ENCODE measurements around the gene SPRR1A. TPM values are rescaled to one million over a fixed set of nuclear protein-coding genes. Genes with fewer than 3 reads are reported as not detected.

Gene SPRR1A
- total and polyA plus RNA-seq, 2 experiments from 2014 or later = not detected

- H3K4me2 ChIP-seq = no peak overlapping the region
- no peak overlapping the region for H3K4me3 ChIP-seq
- H3K36me3 ChIP-seq (replicated peaks; ENCODE audit: insufficient read depth, low read depth) = no peaks in the 10 kb centered on the region
- H3K27ac ChIP-seq = no peak overlapping the region
- no peak overlapping the region for H2AFZ ChIP-seq
- no peaks in the 10 kb centered on the region for H3K9me3 ChIP-seq (ENCODE audit: low read depth)
- no peaks in the 10 kb centered on the region for H4K20me1 ChIP-seq (ENCODE audit: insufficient read depth, poor library complexity, severe bottlenecking)
- 76% methylated on average over 4 of the region's 4 CpGs for WGBS (ENCODE audit: low lambda C conversion rate, missing lambda C conversion rate)
- no peaks in the 10 kb centered on the region for H3K9me2 ChIP-seq (replicated peaks; ENCODE audit: insufficient read depth)
- H3K27me3 ChIP-seq = no peaks in the 10 kb centered on the region
- TF ChIP-seq CTCF (IDR thresholded peaks at IDR 0.05; ENCODE audit: poor library complexity) (no peak), EZH2phosphoT487 (IDR thresholded peaks at IDR 0.05; ENCODE audit: low read depth, severe bottlenecking, unreplicated experiment) (no peak), EZH2 (IDR thresholded peaks at IDR 0.05; ENCODE audit: borderline replicate concordance) (no peak)
- no peaks in the 10 kb centered on the region for H3K4me1 ChIP-seq (ENCODE audit: insufficient read depth)
- no peaks in the 10 kb centered on the region for H3K79me2 ChIP-seq
- DNase-seq (ENCODE audit: low spot score) = no peak
These were observed 1.8 kb upstream of the SPRR1A start for GRCh38 chr1:152982076-152982475.

- Histone ChIP-seq H3K4me1 (ENCODE audit: insufficient read depth) (no peaks in the 10 kb centered on the region), H3K36me3 (replicated peaks; ENCODE audit: insufficient read depth, low read depth) (no peaks in the 10 kb centered on the region), H3K9me3 (ENCODE audit: low read depth) (no peaks in the 10 kb centered on the region), H2AFZ (no peak overlapping the region), H3K27ac (no peak overlapping the region), H3K4me3 (no peak overlapping the region), H3K9me2 (replicated peaks; ENCODE audit: insufficient read depth) (no peaks in the 10 kb centered on the region), H3K79me2 (no peaks in the 10 kb centered on the region), H3K4me2 (no peak overlapping the region), H3K27me3 (no peaks in the 10 kb centered on the region), H4K20me1 (ENCODE audit: insufficient read depth, poor library complexity, severe bottlenecking) (no peaks in the 10 kb centered on the region)
- no peak for TF ChIP-seq CTCF (IDR thresholded peaks at IDR 0.05; ENCODE audit: poor library complexity)
- no peak for TF ChIP-seq EZH2phosphoT487 (IDR thresholded peaks at IDR 0.05; ENCODE audit: low read depth, severe bottlenecking, unreplicated experiment)
- no peak for TF ChIP-seq EZH2 (IDR thresholded peaks at IDR 0.05; ENCODE audit: borderline replicate concordance)
- DNase-seq (ENCODE audit: low spot score) = no peak
These were observed 647 bp upstream of the SPRR1A start for GRCh38 chr1:152983234-152983633.

GRCh38 chr1:152986578-152986977 is 2.7 kb downstream of the SPRR1A start:
- Histone ChIP-seq H2AFZ (no peak overlapping the region), H3K36me3 (replicated peaks; ENCODE audit: insufficient read depth, low read depth) (no peaks in the 10 kb centered on the region), H3K4me3 (no peak overlapping the region), H3K9me3 (ENCODE audit: low read depth) (no peaks in the 10 kb centered on the region), H3K79me2 (no peaks in the 10 kb centered on the region), H3K27me3 (no peaks in the 10 kb centered on the region), H3K4me2 (no peak overlapping the region), H3K4me1 (ENCODE audit: insufficient read depth) (no peaks in the 10 kb centered on the region), H3K9me2 (replicated peaks; ENCODE audit: insufficient read depth) (no peaks in the 10 kb centered on the region), H4K20me1 (ENCODE audit: insufficient read depth, poor library complexity, severe bottlenecking) (no peaks in the 10 kb centered on the region), H3K27ac (no peak overlapping the region)
- WGBS (ENCODE audit: low lambda C conversion rate, missing lambda C conversion rate) = 55% methylated on average over 2 of the region's 2 CpGs
- DNase-seq (ENCODE audit: low spot score) = no peak
- TF ChIP-seq EZH2 (IDR thresholded peaks at IDR 0.05; ENCODE audit: borderline replicate concordance) (no peak), EZH2phosphoT487 (IDR thresholded peaks at IDR 0.05; ENCODE audit: low read depth, severe bottlenecking, unreplicated experiment) (no peak), CTCF (IDR thresholded peaks at IDR 0.05; ENCODE audit: poor library complexity) (no peak)

- WGBS (ENCODE audit: low lambda C conversion rate, missing lambda C conversion rate) = 57% methylated on average over 6 of the region's 6 CpGs
- no peaks in the 10 kb centered on the region for H3K4me1 ChIP-seq (ENCODE audit: insufficient read depth)
- peaks cover 3% of the 10 kb centered on the region for H4K20me1 ChIP-seq (ENCODE audit: insufficient read depth, poor library complexity, severe bottlenecking)
- no peak overlapping the region for H3K27ac ChIP-seq
- H3K4me2 ChIP-seq = no peak overlapping the region
- H2AFZ ChIP-seq = no peak overlapping the region
- H3K4me3 ChIP-seq = no peak overlapping the region
- no peaks in the 10 kb centered on the region for H3K79me2 ChIP-seq
- no peaks in the 10 kb centered on the region for H3K36me3 ChIP-seq (replicated peaks; ENCODE audit: insufficient read depth, low read depth)
- DNase-seq (ENCODE audit: low spot score) = no peak
- no peaks in the 10 kb centered on the region for H3K27me3 ChIP-seq
- TF ChIP-seq EZH2 (IDR thresholded peaks at IDR 0.05; ENCODE audit: borderline replicate concordance) = no peak
- no peak for TF ChIP-seq CTCF (IDR thresholded peaks at IDR 0.05; ENCODE audit: poor library complexity)
- no peak for TF ChIP-seq EZH2phosphoT487 (IDR thresholded peaks at IDR 0.05; ENCODE audit: low read depth, severe bottlenecking, unreplicated experiment)
- no peaks in the 10 kb centered on the region for H3K9me2 ChIP-seq (replicated peaks; ENCODE audit: insufficient read depth)
- H3K9me3 ChIP-seq (ENCODE audit: low read depth) = no peaks in the 10 kb centered on the region
These were observed 9.3 kb downstream of the SPRR1A start for GRCh38 chr1:152993186-152993585.

All from hepatocyte (in vitro differentiated cells).